PC-9 (cell line): ENCODE data around the gene RAVER1. TPM values are rescaled to one million over a fixed set of nuclear protein-coding genes. Genes with fewer than 3 reads are reported as not detected.

ENCODE experiments used
- BruUV-seq: library from RNA; stranded (reverse); fragments of 400-500 nt; replicated peaks from 2 replicates; lab custom pipeline; 2021; lab: Mats Ljungman, UMichigan
- CTCF ChIA-PET: fragments of 300-600 bp; sonication (Branson Sonifier 250); formaldehyde crosslinking; loops from one replicate; lab custom pipeline; 2022; ENCODE audit warnings: antibody characterized with exemption; lab: Charles Lee
- POLR2A ChIA-PET: fragments of 300-600 bp; sonication (Branson Sonifier 250); formaldehyde crosslinking; loops from one replicate; lab custom pipeline; 2022; ENCODE audit warnings: antibody characterized with exemption; ENCODE audit not compliant: unreplicated experiment; lab: Charles Lee
- DNase-seq, 2 experiments: peaks; one replicate each; pipeline versions ENCODE4 v3.0.0 to v3.0.0-alpha.2; 2015 to 2022; ENCODE audit warnings: mixed read lengths in 1 of 2
- H2AFZ ChIP-seq: fragments of 200-600 bp; sonication (generic); 2 replicates; pipeline ENCODE4 v1.8.1; 2017; ENCODE audit warnings: antibody characterized with exemption
- H3F3A ChIP-seq: fragments of 200-600 bp; sonication (generic); 2 replicates; pipeline ENCODE4 v1.8.1; 2017; ENCODE audit warnings: antibody characterized with exemption, mild to moderate bottlenecking, low read depth; ENCODE audit not compliant: insufficient read depth
- H3K27ac ChIP-seq: fragments of 200-600 bp; sonication (generic); 2 replicates; pipeline ENCODE4 v1.6.1; 2016; ENCODE audit warnings: mixed run types
- H3K27me3 ChIP-seq: fragments of 200-600 bp; sonication (generic); 2 replicates; pipeline ENCODE4 v1.6.1; 2016; ENCODE audit warnings: low read depth, mixed run types; ENCODE audit not compliant: insufficient read depth
- H3K36me3 ChIP-seq: fragments of 200-600 bp; sonication (generic); 2 replicates; pipeline ENCODE4 v1.6.1; 2016; ENCODE audit warnings: low read depth, mixed run types
- H3K4me1 ChIP-seq: fragments of 200-600 bp; sonication (generic); replicated peaks from 2 replicates; pipeline ENCODE4 v1.6.1; 2016; ENCODE audit warnings: mixed run types; ENCODE audit not compliant: insufficient read depth
- H3K4me2 ChIP-seq: fragments of 200-600 bp; sonication (generic); 2 replicates; pipeline ENCODE4 v1.6.1; 2017; ENCODE audit warnings: mixed run types
- H3K4me3 ChIP-seq: fragments of 200-600 bp; sonication (generic); 2 replicates; pipeline ENCODE4 v1.6.1; 2016; ENCODE audit warnings: mixed run types
- H3K79me2 ChIP-seq: fragments of 200-600 bp; sonication (generic); 2 replicates; pipeline ENCODE4 v1.6.1; 2017; ENCODE audit warnings: low read depth, mixed run types
- H3K9me2 ChIP-seq: fragments of 200-600 bp; sonication (generic); 2 replicates; pipeline ENCODE4 v1.8.1; 2017; ENCODE audit warnings: mild to moderate bottlenecking; ENCODE audit not compliant: insufficient read depth
- H3K9me3 ChIP-seq: fragments of 200-600 bp; sonication (generic); 2 replicates; pipeline ENCODE4 v1.8.1; 2016; ENCODE audit warnings: low read depth; ENCODE audit not compliant: insufficient read depth
- H4K20me1 ChIP-seq: fragments of 200-600 bp; sonication (generic); 2 replicates; pipeline ENCODE4 v1.8.1; 2017; ENCODE audit not compliant: insufficient read depth
- CTCF ChIP-seq: fragments of 200-600 bp; sonication (generic); conservative IDR thresholded peaks from 2 replicates; pipeline ENCODE4 v1.6.1; 2017; ENCODE audit warnings: mixed run types, antibody characterized with exemption, mild to moderate bottlenecking, moderate library complexity
- EZH2 ChIP-seq: fragments of 200-600 bp; sonication (generic); IDR thresholded peaks from 2 replicates; pipeline ENCODE4 v1.8.0; 2017; ENCODE audit warnings: antibody characterized with exemption, low read depth
- intact Hi-C: fragments of 100-400 bp; cut with micrococcal nuclease; formaldehyde crosslinking; loops from one replicate; pipeline ENCODE4 v1.10.0; 2022; ENCODE audit not compliant: unreplicated experiment
- total RNA-seq: library from RNA; stranded (reverse); gene quantifications from 2 replicates; pipeline ENCODE4 v1.2.3, GENCODE V29; 2021

RAVER1 gene
- total RNA-seq, 1 experiment from 2014 or later = 52.9 TPM

- BruUV-seq = no TSS peak
- intact Hi-C loops = no loop called here
- no peak for DNase-seq
- no peak overlapping the region for H3K4me3 ChIP-seq
- H3K79me2 ChIP-seq = no peaks in the 10 kb centered on the region
- no peaks in the 10 kb centered on the region for H3K9me3 ChIP-seq
- peaks cover 7% of the 10 kb centered on the region; the same call in 1 of the 2 replicates for H3F3A ChIP-seq
- H3K4me1 ChIP-seq = no peaks in the 10 kb centered on the region
- CTCF ChIA-PET = no interaction called here
- POLR2A ChIA-PET = no interaction called here
- no peaks in the 10 kb centered on the region for H3K27me3 ChIP-seq
- H3K27ac ChIP-seq = no peak overlapping the region
- peaks cover 13% of the 10 kb centered on the region; the same call in 1 of the 2 replicates for H3K36me3 ChIP-seq
- no peak overlapping the region for H2AFZ ChIP-seq
- H3K4me2 ChIP-seq = no peak overlapping the region
- H3K9me2 ChIP-seq = no peaks in the 10 kb centered on the region
- H4K20me1 ChIP-seq = no peaks in the 10 kb centered on the region
- TF ChIP-seq EZH2 = no peak
- TF ChIP-seq CTCF = no peak
Measured at GRCh38 chr19:10353793-10354391, 20.6 kb upstream of the RAVER1 start.

- intact Hi-C loops = no loop called here
- H3K36me3 ChIP-seq = peaks cover 13% of the 10 kb centered on the region; the same call in 1 of the 2 replicates
- CTCF ChIA-PET = no interaction called here
Measured at GRCh38 chr19:10352764-10353671, 19.7 kb upstream of the RAVER1 start.

More at GRCh38 chr19:10352764-10353671, 19.7 kb upstream of the RAVER1 start:
- no peak for DNase-seq
- no peaks in the 10 kb centered on the region for H3K9me3 ChIP-seq
- H3F3A ChIP-seq = peaks cover 9% of the 10 kb centered on the region; the same call in 1 of the 2 replicates
- no peaks in the 10 kb centered on the region for H4K20me1 ChIP-seq
- no peaks in the 10 kb centered on the region for H3K79me2 ChIP-seq
- no peaks in the 10 kb centered on the region for H3K9me2 ChIP-seq
- BruUV-seq = no TSS peak
- H3K27me3 ChIP-seq = no peaks in the 10 kb centered on the region
- no peak overlapping the region for H2AFZ ChIP-seq
- no peak overlapping the region for H3K4me3 ChIP-seq
- no peak overlapping the region for H3K27ac ChIP-seq
- H3K4me1 ChIP-seq = no peaks in the 10 kb centered on the region
- no peak for TF ChIP-seq CTCF
- TF ChIP-seq EZH2 = no peak
- POLR2A ChIA-PET = no interaction called here
- H3K4me2 ChIP-seq = no peak overlapping the region
